IPS-18a (cell line): ENCODE measurements around the gene RIMS4.

Experiments
- H3K27ac ChIP-seq: one replicate; pipeline ENCODE4 v1.5.1; 2013; ENCODE audit warnings: low read length
- H3K27me3 ChIP-seq: one replicate; pipeline ENCODE4 v1.6.1; 2013; ENCODE audit warnings: mild to moderate bottlenecking, low read length; ENCODE audit not compliant: control insufficient read depth, insufficient read depth
- H3K36me3 ChIP-seq: one replicate; pipeline ENCODE4 v1.6.1; 2013; ENCODE audit warnings: low read depth, low read length; ENCODE audit not compliant: control insufficient read depth
- H3K4me1 ChIP-seq: one replicate; pipeline ENCODE4 v1.6.1; 2013; ENCODE audit warnings: low read depth, low read length; ENCODE audit not compliant: control insufficient read depth
- H3K4me3 ChIP-seq: one replicate; pipeline ENCODE4 v1.5.1; 2013; ENCODE audit warnings: low read length
- H3K9ac ChIP-seq: one replicate; pipeline ENCODE4 v1.6.1; 2013; ENCODE audit warnings: mild to moderate bottlenecking, low read length, moderate library complexity
- H3K9me3 ChIP-seq: one replicate; pipeline ENCODE4 v1.6.1; 2013; ENCODE audit warnings: low read depth, low read length; ENCODE audit not compliant: control insufficient read depth

RIMS4 gene

DNA sequence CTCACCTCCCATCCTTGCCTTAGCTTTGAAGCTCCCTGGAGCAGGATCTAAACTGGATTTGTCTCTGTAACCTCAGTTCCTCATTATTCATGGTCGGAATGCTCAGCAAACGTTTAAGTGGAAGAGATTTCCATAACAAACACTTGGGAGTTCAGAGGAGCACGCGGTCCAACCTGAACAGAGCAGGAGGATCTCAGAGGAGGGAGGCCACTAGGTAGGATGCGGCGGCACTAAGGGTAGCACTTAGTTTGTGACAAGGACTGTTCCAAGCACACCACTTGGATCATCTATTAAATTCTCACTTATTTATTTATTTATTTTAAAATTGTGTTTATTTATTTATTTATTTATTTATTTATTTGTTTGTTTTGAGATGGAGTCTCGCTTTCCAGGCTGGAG, 108.5 kb downstream of the RIMS4 start:
- Histone ChIP-seq H3K9me3 (no peaks in the 10 kb centered on the region), H3K27me3 (no peaks in the 10 kb centered on the region), H3K4me1 (peaks cover 11% of the 10 kb centered on the region), H3K36me3 (no peaks in the 10 kb centered on the region), H3K27ac (no peak overlapping the region), H3K4me3 (no peak overlapping the region), H3K9ac (no peak overlapping the region)
